M059J (cell line): Measurements from ENCODE around the gene CRIP3. TPM values are rescaled to one million over a fixed set of nuclear protein-coding genes. Genes with fewer than 3 reads are reported as not detected.

Experiments
- DNase-seq: peaks from one replicate; pipeline ENCODE4 v3.0.0-alpha.2; 2012; ENCODE audit warnings: low read depth
- total RNA-seq: library from RNA; depleted of rRNA; stranded (reverse); fragments of >200 nt; shearing (Covaris generic); gene quantifications from 2 replicates; pipeline ENCODE4 v1.2.3, GENCODE V29; 2014

CRIP3 gene
- total RNA-seq, 1 experiment from 2014 or later = not detected

GRCh38 chr6:43290339-43290904 is 18.2 kb downstream of the CRIP3 start:
- DNase-seq = no peak

- no peak for DNase-seq
These were observed 20.6 kb downstream of the CRIP3 start for GRCh38 chr6:43287717-43288679.

GRCh38 chr6:43286980-43287716 is 21.5 kb downstream of the CRIP3 start:
- DNase-seq = peak; percentile 33

GRCh38 chr6:43286456-43286979 is 22.1 kb downstream of the CRIP3 start:
- DNase-seq = no peak

GRCh38 chr6:43285832-43286231 is 22.8 kb downstream of the CRIP3 start:
- DNase-seq = no peak

- DNase-seq = no peak
These were observed 23.4 kb downstream of the CRIP3 start for GRCh38 chr6:43284991-43285781.

GRCh38 chr6:43283905-43284304 is 24.7 kb downstream of the CRIP3 start:
- no peak for DNase-seq

- no peak for DNase-seq
These were observed 25.1 kb downstream of the CRIP3 start for GRCh38 chr6:43283514-43283901.

- DNase-seq = no peak
These were observed 25.8 kb downstream of the CRIP3 start for GRCh38 chr6:43282636-43283513.

GRCh38 chr6:43282060-43282459 is 26.6 kb downstream of the CRIP3 start:
- DNase-seq = no peak

- no peak for DNase-seq
These were observed 28.4 kb downstream of the CRIP3 start for GRCh38 chr6:43280234-43280633.

GRCh38 chr6:43278524-43279078 is 30.0 kb downstream of the CRIP3 start:
- DNase-seq = peak; percentile 65

- peak; percentile 39 for DNase-seq
These were observed 30.7 kb downstream of the CRIP3 start for GRCh38 chr6:43277643-43278523.

- no peak for DNase-seq
These were observed 31.4 kb downstream of the CRIP3 start for GRCh38 chr6:43277306-43277642.

- no peak for DNase-seq
These were observed 31.9 kb downstream of the CRIP3 start for GRCh38 chr6:43276577-43277305.

- no peak for DNase-seq
These were observed 32.6 kb downstream of the CRIP3 start for GRCh38 chr6:43275801-43276576.

- no peak for DNase-seq
These were observed 33.6 kb downstream of the CRIP3 start for GRCh38 chr6:43274916-43275597.
